ENCODE measurements around the gene NFIB.

GRCh38 chr9:14085810-14086209 is 228.1 kb downstream of the NFIB start:
- TF ChIP-seq, protein P1, sequence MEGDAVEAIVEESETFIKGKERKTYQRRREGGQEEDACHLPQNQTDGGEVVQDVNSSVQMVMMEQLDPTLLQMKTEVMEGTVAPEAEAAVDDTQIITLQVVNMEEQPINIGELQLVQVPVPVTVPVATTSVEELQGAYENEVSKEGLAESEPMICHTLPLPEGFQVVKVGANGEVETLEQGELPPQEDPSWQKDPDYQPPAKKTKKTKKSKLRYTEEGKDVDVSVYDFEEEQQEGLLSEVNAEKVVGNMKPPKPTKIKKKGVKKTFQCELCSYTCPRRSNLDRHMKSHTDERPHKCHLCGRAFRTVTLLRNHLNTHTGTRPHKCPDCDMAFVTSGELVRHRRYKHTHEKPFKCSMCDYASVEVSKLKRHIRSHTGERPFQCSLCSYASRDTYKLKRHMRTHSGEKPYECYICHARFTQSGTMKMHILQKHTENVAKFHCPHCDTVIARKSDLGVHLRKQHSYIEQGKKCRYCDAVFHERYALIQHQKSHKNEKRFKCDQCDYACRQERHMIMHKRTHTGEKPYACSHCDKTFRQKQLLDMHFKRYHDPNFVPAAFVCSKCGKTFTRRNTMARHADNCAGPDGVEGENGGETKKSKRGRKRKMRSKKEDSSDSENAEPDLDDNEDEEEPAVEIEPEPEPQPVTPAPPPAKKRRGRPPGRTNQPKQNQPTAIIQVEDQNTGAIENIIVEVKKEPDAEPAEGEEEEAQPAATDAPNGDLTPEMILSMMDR (IDR thresholded peaks at IDR 0.05) = no peak
- TF ChIP-seq POLR2A (IDR thresholded peaks at IDR 0.05) = no peak
- TF ChIP-seq POLR2AphosphoS5 (IDR thresholded peaks at IDR 0.05) = no peak
- no peak for TF ChIP-seq EP300 (IDR thresholded peaks at IDR 0.05)

Measured in stomach (tissue), 4 donors.